Left lung (tissue), 10 donors: Measurements from ENCODE around the gene FAAH2. TPM values are rescaled to one million over a fixed set of nuclear protein-coding genes. Genes with fewer than 3 reads are reported as not detected.

Experiments used
- ATAC-seq: fragments of 200-7000 bp; cut with Tn5 transposase; one replicate; pipeline ENCODE4 v1.9.1; 2020; ENCODE audit warnings: moderate library complexity
- DNase-seq, 4 donors: peaks; one replicate each; pipeline ENCODE4 v3.0.0-alpha.2; 2013 to 2020
- H3K27ac ChIP-seq, 2 donors: fragments of 200-600 bp; sonication (generic) in 1 of 2; one replicate each; pipeline versions ENCODE4 v1.5.0 to v1.8.0; 2020 to 2021
- H3K27me3 ChIP-seq, 2 donors: fragments of 200-600 bp; sonication (generic) in 1 of 2; one replicate each; pipeline versions ENCODE4 v1.5.0 to v1.8.0; 2020 to 2021
- H3K36me3 ChIP-seq, 2 donors: fragments of 200-600 bp; sonication (generic) in 1 of 2; one replicate each; pipeline versions ENCODE4 v1.5.0 to v1.8.0; 2020 to 2021
- H3K4me1 ChIP-seq, 2 donors: fragments of 200-600 bp; one replicate each; pipeline ENCODE4 v1.8.0; 2021
- H3K4me3 ChIP-seq, 2 donors: fragments of 200-600 bp; sonication (generic) in 1 of 2; one replicate each; pipeline versions ENCODE4 v1.5.0 to v1.8.0; 2020 to 2021; ENCODE audit warnings: mild to moderate bottlenecking in 1 of 2
- H3K9me3 ChIP-seq, 2 donors: fragments of 200-600 bp; sonication (generic) in 1 of 2; one replicate each; pipeline versions ENCODE4 v1.5.0 to v1.8.0; 2020 to 2021
- intact Hi-C, 2 donors: fragments of 100-400 bp; cut with DNase I; formaldehyde crosslinking; loops; one replicate each; pipeline versions ENCODE4 v1.11.2 to v1.14.2; 2022
- polyA plus RNA-seq, 6 donors: library from polyadenylated mRNA; unstranded; fragments of 120-200 nt; gene quantifications; one replicate each; pipeline ENCODE4 v1.2.1, GENCODE V29; 2013; ENCODE audit not compliant: insufficient read length in 6 of 6
- total RNA-seq, 2 donors: library from RNA; stranded (reverse); fragmentation: NEBNext Ultra II Directional; extraction: Animal tissue kit (Norgen Biotek cat#: 25700); gene quantifications; one replicate each; pipeline ENCODE4 v1.2.1, GENCODE V29; 2021
- TF ChIP-seq, protein P1 (sequence below), 2 donors: fragments of 200-600 bp; sonication (generic) in 1 of 2; IDR thresholded peaks; one replicate each; pipeline versions ENCODE4 v1.5.0 to v1.8.0; 2021; ENCODE audit warnings: antibody characterized with exemption in 2 of 2
- donor health status: DM: no; HTN: yes; CAD: no.
- donor health status: DM: no; HTN: no; CAD: no.

FAAH2 gene
- total and polyA plus RNA-seq, 8 donors: 5.0 to 9.6 (median 6.5) TPM

DNA sequence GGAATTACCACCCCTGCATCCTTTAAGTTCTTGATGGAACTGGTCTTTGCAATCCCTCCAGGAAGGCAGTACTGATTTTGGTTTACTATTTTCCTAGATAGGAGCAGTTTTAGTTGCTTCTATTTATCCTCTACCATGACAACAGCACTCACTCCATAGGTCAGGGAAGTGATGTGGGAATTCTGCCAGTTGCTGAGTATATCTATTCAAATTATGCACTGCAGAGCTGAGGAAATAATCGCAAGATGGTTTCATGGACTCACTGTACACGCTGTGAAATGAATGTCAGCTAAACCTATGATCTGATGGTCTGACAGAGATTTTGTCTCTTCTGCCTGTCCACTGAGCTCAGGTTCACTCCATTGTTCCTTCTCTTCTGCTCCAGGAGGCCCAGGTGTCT lies 135.8 kb downstream of the FAAH2 start:
- Histone ChIP-seq H3K9me3 (no peaks in the 10 kb centered on the region), H3K27me3 (no peaks in the 10 kb centered on the region), H3K36me3 (no peaks in the 10 kb centered on the region), H3K4me3 (no peak overlapping the region), H3K27ac (no peak overlapping the region), H3K4me1 (no peaks in the 10 kb centered on the region)
- intact Hi-C loops: no loop called here
- no peak for ATAC-seq
- no peak for DNase-seq
- TF ChIP-seq, protein P1, sequence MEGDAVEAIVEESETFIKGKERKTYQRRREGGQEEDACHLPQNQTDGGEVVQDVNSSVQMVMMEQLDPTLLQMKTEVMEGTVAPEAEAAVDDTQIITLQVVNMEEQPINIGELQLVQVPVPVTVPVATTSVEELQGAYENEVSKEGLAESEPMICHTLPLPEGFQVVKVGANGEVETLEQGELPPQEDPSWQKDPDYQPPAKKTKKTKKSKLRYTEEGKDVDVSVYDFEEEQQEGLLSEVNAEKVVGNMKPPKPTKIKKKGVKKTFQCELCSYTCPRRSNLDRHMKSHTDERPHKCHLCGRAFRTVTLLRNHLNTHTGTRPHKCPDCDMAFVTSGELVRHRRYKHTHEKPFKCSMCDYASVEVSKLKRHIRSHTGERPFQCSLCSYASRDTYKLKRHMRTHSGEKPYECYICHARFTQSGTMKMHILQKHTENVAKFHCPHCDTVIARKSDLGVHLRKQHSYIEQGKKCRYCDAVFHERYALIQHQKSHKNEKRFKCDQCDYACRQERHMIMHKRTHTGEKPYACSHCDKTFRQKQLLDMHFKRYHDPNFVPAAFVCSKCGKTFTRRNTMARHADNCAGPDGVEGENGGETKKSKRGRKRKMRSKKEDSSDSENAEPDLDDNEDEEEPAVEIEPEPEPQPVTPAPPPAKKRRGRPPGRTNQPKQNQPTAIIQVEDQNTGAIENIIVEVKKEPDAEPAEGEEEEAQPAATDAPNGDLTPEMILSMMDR (IDR thresholded peaks at IDR 0.05): no peak

DNA sequence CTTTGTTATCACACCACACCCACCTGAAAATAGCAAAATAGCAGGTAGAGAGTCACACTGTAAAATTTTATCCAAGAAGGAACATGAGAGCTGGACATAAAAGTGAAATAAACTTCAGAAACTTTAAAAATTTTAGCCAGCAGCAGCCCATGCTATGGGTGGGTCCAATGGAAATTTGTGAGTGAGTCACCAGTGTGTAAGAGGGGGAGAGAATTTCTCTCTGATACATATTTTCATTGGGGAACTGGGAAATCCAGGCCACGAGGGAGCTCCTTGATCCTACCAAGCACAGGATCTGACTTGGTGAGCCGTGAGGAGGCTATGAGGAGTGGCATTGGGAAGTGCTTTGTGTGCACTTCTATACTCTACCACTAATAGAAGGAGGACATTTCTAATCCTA lies 136.3 kb downstream of the FAAH2 start:
- DNase-seq (no peak), ATAC-seq (no peak)
- intact Hi-C loops: no loop called here
- Histone ChIP-seq H3K36me3 (no peaks in the 10 kb centered on the region), H3K9me3 (no peaks in the 10 kb centered on the region), H3K27ac (no peak overlapping the region), H3K4me3 (no peak overlapping the region), H3K4me1 (no peaks in the 10 kb centered on the region), H3K27me3 (no peaks in the 10 kb centered on the region)
- TF ChIP-seq, protein P1 (IDR thresholded peaks at IDR 0.05): no peak

DNA sequence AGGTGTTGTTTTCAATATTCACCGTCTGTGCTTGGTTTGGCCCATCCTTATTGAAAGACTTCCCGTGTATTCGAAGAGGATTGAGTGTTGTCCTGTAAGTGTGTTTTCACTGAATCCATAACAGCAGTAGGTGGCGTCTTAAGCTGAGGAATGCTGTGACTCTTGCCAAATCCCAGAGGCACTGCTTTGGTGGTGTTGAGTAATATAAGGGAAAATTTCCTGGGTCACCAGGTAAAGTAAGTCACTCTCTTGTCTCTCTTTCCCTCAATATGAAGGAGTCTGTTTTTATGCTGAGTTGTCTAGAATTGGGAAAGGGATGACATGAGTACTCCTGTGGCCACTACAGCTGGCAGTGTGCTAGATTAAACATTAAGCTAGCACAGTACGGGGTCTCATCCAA lies 158.6 kb downstream of the FAAH2 start:
- no peak overlapping the region for H3K4me3 ChIP-seq
- H3K4me1 ChIP-seq: no peaks in the 10 kb centered on the region
- H3K27ac ChIP-seq: no peak overlapping the region
- TF ChIP-seq, protein P1 (IDR thresholded peaks at IDR 0.05): no peak
- DNase-seq: no peak
- no peaks in the 10 kb centered on the region for H3K36me3 ChIP-seq
- no peak for ATAC-seq
- intact Hi-C loops: no loop called here
- H3K9me3 ChIP-seq: no peaks in the 10 kb centered on the region
- H3K27me3 ChIP-seq: no peaks in the 10 kb centered on the region

DNA sequence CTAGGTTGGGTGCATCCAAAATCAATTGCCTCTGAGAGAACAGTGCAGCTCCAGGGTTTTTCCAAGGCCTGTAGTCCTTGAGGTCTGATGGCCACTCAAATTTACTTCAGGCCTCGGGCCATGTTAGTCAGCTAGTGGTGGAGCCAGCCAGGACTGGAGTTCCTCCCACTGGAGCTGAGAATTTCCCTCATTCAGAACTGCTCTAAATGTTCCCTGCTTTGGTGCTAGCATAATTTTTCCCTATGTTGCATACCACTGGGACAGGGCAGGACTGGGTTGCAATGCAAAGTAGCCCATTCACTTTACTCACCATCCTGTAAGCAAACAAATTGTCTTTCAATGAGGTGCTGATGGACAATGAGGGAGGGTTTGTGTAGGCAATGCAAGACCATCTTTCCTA lies 159.3 kb downstream of the FAAH2 start:
- H3K4me3 ChIP-seq: no peak overlapping the region
- no peaks in the 10 kb centered on the region for H3K9me3 ChIP-seq
- no peaks in the 10 kb centered on the region for H3K27me3 ChIP-seq
- H3K27ac ChIP-seq: no peak overlapping the region
- intact Hi-C loops: no loop called here
- no peaks in the 10 kb centered on the region for H3K4me1 ChIP-seq
- ATAC-seq (no peak), DNase-seq (no peak)
- TF ChIP-seq, protein P1 (IDR thresholded peaks at IDR 0.05): no peak
- H3K36me3 ChIP-seq: no peaks in the 10 kb centered on the region

DNA sequence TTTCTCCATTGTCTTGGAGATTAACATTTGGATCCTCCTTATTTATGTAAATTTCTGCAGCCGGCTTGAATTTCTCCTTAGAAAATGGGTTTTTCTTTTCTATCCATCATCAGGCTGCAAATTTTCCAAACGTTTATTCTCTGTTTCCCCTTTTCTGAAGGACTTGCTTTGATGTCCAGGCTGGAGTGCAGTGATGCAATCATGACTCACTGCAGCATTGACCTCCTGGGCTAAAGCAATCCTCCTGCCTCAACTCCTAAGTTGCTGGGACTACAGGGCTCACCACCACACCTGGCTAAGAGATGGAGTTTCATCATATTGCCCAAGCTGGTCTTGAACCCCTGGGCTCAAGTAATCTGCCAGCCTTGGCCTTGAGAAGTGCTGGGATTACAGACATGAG lies 161.3 kb downstream of the FAAH2 start:
- TF ChIP-seq, protein P1 (IDR thresholded peaks at IDR 0.05): no peak
- intact Hi-C loops: no loop called here

More for the DNA sequence above, 161.3 kb downstream of the FAAH2 start:
- ATAC-seq (no peak), DNase-seq (no peak)
- H3K4me3 ChIP-seq: no peak overlapping the region
- H3K36me3 ChIP-seq: no peaks in the 10 kb centered on the region
- no peaks in the 10 kb centered on the region for H3K9me3 ChIP-seq
- no peaks in the 10 kb centered on the region for H3K4me1 ChIP-seq
- no peak overlapping the region for H3K27ac ChIP-seq
- no peaks in the 10 kb centered on the region for H3K27me3 ChIP-seq
